ENCODE data around the gene SV2C.
A peak's percentile ranks its signal among the peaks of the same experiment; 100 is the strongest.
"Not testable (repeated sequence)": the region's sequence is repeated elsewhere in the genome, so short reads cannot be mapped to it uniquely, and the experiment has no call there.

The SV2C gene

DNA sequence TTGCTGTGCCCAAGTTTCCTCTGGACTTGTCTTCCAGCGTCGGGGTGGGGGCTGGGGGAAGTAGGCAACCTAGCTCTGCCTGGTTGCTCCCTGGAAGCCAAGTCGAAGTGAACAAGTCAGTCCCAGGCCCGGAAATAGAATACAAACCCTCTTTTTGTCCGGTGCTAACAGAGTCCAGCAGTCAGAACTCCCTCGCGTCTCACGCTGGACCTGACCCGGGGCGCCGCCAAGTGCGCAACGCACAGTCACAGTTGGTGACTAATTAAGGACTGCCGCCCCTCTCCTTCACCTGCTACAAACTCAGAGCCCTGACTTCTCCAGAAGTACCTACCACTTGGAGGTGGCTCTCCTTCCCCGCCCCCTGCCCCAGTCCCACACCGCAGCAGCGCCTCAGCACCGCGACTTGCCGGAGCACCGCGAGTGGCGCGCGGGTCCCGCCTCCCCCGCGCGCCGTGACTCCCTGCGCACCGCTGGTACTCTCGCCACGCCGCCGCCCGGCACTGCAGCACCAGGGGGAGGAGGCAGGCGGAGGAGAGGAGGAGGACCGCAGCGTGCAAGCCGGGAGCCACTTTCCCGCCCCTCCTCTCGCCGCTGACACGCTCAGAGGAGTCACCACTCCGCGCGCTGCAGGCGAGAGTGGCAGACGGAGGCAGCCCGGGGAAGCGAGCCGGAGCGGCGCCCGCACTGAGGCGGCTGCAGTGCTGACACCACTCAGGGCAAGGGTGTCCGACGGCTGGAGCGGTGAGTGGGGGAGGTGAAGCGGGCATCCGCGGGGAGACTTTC lies at the start of gene SV2C:
Gene SV2C (plus strand): TSS at position 612 of the 783 bp plus-strand sequence. CDS start 48,368 bp downstream, outside the sequence.
- peak; percentile 69 for DNase-seq (ENCODE audit: low spot score)

DNA sequence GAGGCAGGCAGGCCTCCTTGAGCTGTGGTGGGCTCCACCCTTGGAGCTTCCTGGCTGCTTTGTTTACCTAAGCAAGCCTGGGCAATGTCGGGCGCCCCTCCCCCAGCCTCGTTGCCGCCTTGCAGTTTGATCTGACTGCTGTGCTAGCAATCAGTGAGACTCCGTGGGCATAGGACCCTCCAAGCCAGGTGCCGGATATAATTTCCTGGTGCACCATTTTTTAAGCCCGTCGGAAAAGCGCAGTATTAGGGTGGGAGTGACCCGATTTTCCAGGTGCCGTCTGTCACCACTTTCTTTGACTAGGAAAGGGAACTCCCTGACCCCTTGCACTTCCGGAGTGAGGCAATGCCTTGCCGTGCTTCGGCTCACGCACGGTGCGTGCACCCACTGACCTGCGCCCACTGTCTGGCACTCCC lies 45.4 kb upstream of the SV2C start:
- not testable (repeated sequence) for DNase-seq (ENCODE audit: low spot score)

- DNase-seq (ENCODE audit: low spot score): no peak
Observed at GRCh38 chr5:76038212-76038611, 45.0 kb upstream of the SV2C start.

GRCh38 chr5:76040806-76041205 lies 42.4 kb upstream of the SV2C start:
- DNase-seq (ENCODE audit: low spot score): no peak

DNA sequence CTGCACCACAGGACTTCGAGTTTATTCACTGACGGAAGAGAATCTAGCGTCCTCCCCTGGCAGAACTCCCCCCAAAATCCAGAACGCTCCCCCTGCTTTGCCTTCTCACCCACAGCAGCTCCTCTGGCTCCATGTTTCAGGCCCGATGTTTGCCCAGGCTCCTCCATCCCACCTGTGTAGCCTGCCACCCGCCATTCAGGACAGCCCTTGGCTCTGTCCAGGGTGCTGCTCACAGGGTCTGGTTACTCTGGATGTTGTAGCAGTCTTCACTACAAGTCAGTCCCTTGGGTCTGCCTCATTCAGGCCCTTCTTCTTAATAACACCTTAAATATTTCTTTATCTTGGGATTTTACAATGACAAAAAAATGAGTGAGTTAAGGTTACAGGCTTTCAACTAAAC lies 41.3 kb upstream of the SV2C start:
- DNase-seq (ENCODE audit: low spot score): no peak

GRCh38 chr5:76046741-76047140 lies 36.4 kb upstream of the SV2C start:
- DNase-seq (ENCODE audit: low spot score): no peak

DNA sequence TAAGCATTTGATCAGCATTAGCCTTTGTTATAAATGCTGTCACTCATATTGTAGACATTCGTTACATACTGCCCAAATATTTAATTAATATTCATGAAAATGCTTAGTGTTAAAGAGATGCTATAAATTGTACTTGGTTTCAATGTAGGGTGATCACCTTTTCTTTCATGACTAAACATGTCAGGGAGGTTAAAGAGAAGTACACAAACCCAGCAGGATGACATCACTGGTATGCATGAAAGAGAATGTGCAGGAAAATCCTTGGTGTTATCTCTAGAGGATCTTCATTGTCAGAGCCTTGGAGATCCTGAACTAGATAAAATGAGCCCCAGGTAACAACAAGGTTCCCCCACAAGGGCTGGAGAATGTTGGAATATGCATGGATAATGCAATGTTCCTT lies 33.0 kb upstream of the SV2C start:
- DNase-seq (ENCODE audit: low spot score): no peak

DNA sequence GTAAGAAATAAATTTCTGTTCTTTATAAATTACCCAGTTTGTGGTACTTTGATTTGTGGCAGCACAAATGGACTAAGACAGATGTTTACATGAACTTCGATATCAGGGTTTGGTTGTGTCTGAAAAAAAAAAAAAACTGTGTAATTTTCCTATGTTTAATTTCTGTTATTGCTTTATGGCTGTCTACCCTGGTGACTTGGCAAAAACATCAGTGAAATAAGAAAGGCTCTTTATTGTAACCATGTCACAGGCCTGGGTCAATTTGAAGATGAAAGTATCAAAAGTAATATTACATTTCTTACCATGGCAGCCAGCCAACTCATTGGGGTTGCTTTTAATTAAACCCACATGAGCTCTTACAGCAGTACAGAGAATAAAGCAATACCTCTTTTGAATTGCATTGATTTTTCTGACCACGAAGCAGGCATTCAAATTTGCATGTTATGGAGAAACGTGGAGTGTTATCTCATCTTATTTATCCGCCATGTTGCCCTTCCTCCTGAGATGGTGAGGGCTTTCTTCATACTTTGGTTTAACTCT lies 20.6 kb upstream of the SV2C start:
- DNase-seq (ENCODE audit: low spot score): no peak

DNA sequence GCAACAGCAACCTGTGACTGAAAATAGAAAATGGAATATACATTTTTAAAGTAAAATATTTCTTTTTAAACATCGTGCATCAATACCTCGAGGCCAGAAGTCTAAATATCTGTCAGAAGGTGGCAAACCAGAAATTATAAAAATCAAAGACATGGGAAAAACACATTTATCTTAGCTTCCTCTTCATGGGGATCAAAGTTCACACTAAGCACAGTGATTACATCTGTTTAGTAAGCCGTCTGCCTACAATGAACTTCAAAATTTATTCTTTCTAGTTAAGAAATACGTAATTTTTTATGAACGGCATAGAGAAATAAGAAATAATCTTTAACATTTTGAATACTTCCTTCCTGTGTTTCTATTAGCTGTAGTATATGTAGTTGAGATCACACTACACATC lies 17.9 kb upstream of the SV2C start:
- DNase-seq (ENCODE audit: low spot score): no peak

- no peak for DNase-seq (ENCODE audit: low spot score)
Observed at GRCh38 chr5:76069061-76069735, 14.0 kb upstream of the SV2C start.

- DNase-seq (ENCODE audit: low spot score): no peak
Observed at GRCh38 chr5:76074487-76075065, 8.6 kb upstream of the SV2C start.

DNA sequence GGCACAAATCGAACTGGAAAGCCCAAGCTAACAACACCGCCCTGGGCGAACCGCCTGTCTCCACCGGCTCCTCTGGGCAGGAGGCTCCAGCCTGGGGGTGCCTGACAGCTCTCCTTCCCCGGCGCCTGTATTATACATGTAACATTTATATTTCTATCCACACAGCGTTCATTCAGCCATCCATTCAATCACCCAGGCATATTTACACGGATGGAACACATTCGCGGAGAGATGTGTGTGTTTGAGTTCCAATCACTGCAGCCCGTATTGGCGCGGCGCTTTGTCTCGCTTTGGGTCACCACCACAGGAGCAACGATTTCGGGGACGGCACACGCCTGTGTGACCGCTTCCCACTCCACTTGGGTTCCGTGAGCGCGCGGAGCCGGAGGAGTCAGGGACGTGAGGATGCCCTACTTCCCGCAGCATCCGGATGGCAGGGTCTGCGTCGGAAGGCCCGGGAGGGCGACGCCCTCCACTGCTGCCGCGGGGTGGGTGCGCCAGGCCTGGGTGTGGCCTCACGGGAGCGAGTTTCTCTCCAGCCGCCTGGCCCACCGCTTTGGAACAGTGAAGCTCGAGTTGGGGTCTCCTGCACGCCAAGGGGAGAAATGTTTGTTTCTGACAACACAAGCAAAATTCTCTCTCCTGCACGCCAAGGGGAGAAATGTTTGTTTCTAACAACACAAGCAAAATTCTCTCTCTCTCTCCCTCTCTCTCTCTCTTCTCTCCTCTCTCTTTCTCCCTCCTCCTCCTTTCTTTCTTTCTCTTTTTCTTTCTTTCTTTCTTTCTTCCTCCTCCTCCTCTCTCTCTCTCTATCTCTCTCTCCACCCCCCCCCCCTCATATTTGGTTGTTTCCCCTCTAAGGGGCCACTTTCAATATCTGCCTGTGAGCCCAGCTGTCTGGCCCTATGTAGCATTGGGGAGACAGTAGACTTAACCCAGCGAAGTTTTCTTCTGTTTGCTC lies 1.1 kb upstream of the SV2C start:
- peak; percentile 16 for DNase-seq (ENCODE audit: low spot score)

DNA sequence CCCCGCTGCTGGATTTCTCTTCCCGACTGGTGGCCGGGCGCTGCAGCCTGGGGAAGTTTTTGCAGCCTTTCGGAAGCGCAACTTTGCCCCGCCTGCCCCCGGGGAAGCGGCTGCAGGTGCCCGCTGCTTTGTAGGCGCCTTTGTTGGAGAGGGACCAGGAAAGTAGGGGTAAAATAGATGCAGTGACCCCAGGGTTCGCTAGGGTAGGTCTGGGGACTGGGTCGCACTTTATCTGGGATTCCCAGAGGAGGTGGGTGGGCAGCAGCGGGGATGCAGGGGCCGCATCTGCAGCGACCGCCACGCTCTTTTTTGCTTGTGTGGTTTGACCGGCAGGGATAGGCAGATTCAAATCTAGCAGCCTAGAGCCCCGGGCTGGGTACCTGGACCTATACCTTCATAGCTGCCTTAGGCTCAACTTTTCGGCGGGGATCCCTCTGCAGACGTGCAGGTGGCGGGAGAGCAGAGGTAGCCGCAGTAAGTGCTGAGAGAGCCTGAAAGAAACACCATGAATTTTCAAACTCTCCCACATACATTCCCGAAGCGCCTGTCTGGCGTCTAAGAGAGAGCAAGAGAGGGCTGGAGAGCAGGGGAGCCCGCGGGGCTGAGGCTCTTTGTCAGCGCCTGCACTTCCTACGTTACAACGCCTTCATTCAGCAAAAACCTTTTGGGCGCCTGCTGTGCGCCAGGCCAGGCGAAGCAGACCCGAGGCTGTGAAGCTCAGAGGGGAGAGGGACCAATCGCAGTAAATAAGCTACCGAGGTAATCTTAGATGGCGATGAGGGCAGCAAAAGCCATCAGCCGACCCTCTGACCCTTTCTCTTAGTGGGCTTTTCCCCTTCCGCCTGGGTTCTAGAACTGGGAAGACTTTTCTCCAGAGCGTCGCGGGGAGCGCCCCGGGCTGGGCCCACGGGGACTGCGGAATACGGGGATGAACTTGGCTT lies 642 bp downstream of the SV2C start:
- DNase-seq (ENCODE audit: low spot score): peak; percentile 19

DNA sequence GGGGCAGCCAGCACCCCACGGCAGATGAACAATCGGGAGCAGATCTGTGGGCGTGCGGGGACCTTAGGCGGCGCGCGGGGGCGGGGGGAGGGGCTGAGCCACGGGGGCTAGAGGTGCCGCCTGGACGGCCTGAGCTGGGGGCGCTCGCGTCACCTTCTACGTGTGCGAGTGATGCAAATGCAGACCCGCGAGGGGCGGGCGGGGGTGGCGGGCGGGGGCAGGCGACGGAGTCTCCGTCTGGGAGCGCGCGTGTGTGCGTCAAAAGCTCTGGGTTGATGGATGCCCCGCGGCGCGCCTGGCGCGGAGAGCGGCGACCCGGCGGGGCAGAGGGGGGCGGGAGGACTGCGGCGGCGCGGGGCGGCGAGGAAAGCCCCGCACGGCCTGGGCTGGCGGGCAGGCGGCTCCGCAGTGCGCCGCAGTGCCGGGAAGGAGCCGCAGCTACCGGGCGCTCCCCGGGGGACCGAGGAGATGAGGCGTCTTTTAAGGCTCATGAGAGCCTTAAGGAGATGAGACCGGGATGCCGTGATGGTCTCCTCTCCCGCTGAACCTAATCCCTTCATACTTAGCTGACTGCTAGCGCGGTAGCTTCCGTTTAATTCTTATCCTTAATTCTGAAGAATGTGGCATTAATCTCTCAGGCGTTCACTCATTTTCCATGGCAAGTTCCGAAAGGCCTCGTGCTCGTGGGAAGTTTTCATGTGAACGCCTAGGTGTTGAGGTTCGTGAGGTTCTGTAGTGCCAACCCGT lies 1.5 kb downstream of the SV2C start:
- DNase-seq (ENCODE audit: low spot score): peak; percentile 13

- no peak for DNase-seq (ENCODE audit: low spot score)
Observed at GRCh38 chr5:76085243-76085579, 2.0 kb downstream of the SV2C start.

GRCh38 chr5:76086095-76086494 lies 2.9 kb downstream of the SV2C start:
- DNase-seq (ENCODE audit: low spot score): no peak

DNA sequence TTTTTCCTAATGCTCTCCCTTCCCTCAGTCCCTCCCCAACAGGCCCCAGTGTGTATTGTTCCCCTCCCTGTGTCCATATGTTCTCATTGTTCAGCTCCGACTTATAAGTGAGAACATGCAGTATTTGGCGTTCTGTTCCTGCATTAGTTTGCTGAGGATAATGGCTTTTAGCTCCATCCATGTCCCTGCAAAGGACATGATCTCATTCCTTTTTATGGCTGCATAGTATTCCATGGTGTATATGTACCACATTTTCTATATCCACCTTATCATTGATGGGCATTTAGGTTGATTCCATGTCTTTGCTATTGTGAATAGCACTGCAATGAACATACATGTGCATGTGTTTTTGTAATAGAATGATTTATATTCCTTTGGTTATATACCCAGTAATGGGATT lies 6.0 kb downstream of the SV2C start:
- DNase-seq (ENCODE audit: low spot score): not testable (repeated sequence)

GRCh38 chr5:76091351-76091750 lies 8.2 kb downstream of the SV2C start:
- no peak for DNase-seq (ENCODE audit: low spot score)

DNA sequence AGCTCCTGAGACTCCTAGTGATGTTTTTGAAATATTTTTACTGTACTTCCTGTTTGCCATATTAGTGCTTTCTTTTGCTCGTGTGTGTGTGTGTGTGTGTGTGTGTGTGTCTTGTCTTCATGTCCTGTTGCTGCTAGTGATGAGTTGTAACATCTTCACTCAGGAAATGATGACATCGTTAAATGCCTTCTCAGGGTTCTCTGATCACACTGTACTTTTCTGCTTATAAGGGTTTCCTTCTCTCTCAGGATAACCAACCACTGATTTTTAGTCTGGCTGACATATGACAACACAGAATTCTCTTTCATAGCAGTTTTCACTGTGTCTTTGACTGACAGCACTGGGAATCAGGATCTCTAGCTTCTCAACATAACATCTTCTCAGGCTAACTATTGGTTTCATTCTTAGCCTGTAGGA lies 16.1 kb downstream of the SV2C start:
- no peak for DNase-seq (ENCODE audit: low spot score)

DNA sequence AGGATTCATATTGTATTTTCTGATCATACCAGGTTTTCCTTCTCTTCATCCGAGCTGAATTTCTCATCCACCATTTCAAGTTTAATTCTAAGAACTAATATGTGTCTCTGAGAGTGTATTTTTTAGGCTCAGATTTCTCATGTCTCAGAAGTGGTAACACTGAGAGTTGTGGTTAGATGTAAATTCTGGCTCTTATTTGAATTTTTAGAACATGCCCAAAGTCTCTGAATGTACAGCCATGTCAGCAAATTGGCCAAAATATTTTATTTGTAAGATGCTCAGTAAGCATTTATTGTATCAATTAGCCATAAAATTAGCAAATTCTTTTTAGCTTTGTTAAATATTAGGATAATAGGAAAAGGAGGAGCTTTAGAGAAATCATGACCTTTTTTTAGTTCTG lies 16.6 kb downstream of the SV2C start:
- no peak for DNase-seq (ENCODE audit: low spot score)
